SK-N-SH treated with all-trans-retinoic acid at 6 μM for 48 hours (cell line): Measurements from ENCODE around the gene GAST.

Experiments
- ATAC-seq: fragments of 200-7000 bp; cut with Tn5 transposase; 3 replicates; pipeline ENCODE4 v1.9.1; 2020; ENCODE audit warnings: mild to moderate bottlenecking, moderate library complexity
- ARNTL ChIP-seq: fragments of 450-650 bp; formaldehyde crosslinking; IDR thresholded peaks from 2 replicates; pipeline ENCODE4 v1.5.0; 2020; ENCODE audit warnings: low read depth, mild to moderate bottlenecking, moderate library complexity, borderline replicate concordance
- BACH2 ChIP-seq: fragments of 250-450 bp; sonication (Bioruptor Pico); IDR thresholded peaks from 2 replicates; pipeline ENCODE4 v1.9.0; 2021; ENCODE audit warnings: mild to moderate bottlenecking, borderline replicate concordance
- CSDC2 ChIP-seq: fragments of 250-450 bp; sonication (Bioruptor Pico); IDR thresholded peaks from 2 replicates; pipeline ENCODE4 v1.5.0; 2020; ENCODE audit warnings: mild to moderate bottlenecking, moderate library complexity
- CSRNP3 ChIP-seq: fragments of 250-450 bp; sonication (Bioruptor Pico); IDR thresholded peaks from 2 replicates; pipeline ENCODE4 v1.5.1; 2021; ENCODE audit warnings: mild to moderate bottlenecking, moderate library complexity
- ESRRG ChIP-seq: fragments of 250-450 bp; sonication (Bioruptor Pico); IDR thresholded peaks from 2 replicates; pipeline ENCODE4 v1.6.1; 2021; ENCODE audit warnings: mild to moderate bottlenecking
- GLIS3 ChIP-seq: fragments of 250-450 bp; sonication (Bioruptor Pico); IDR thresholded peaks from 2 replicates; pipeline ENCODE4 v1.5.0; 2020; ENCODE audit warnings: mild to moderate bottlenecking, moderate library complexity
- OSR1 ChIP-seq: fragments of 250-450 bp; sonication (Bioruptor Pico); IDR thresholded peaks from 2 replicates; pipeline ENCODE4 v1.8.0; 2022; ENCODE audit warnings: moderate library complexity, mild to moderate bottlenecking, inconsistent platforms
- PATZ1 ChIP-seq: fragments of 250-450 bp; sonication (Bioruptor Pico); IDR thresholded peaks from 2 replicates; pipeline ENCODE4 v1.8.0; 2020; ENCODE audit warnings: mild to moderate bottlenecking, moderate library complexity, borderline replicate concordance
- POU6F1 ChIP-seq: fragments of 250-450 bp; sonication (Bioruptor Pico); IDR thresholded peaks from 2 replicates; pipeline ENCODE4 v1.8.0; 2021; ENCODE audit warnings: low read depth, mild to moderate bottlenecking, moderate library complexity, borderline replicate concordance
- PPARA ChIP-seq: fragments of 250-450 bp; sonication (Bioruptor Pico); IDR thresholded peaks from 2 replicates; pipeline ENCODE4 v1.5.0; 2020; ENCODE audit warnings: mild to moderate bottlenecking, borderline replicate concordance
- RARB ChIP-seq: fragments of 250-450 bp; sonication (Bioruptor Pico); IDR thresholded peaks from 2 replicates; pipeline ENCODE4 v1.8.0; 2021; ENCODE audit warnings: mild to moderate bottlenecking, moderate library complexity
- SNAI2 ChIP-seq: fragments of 250-450 bp; sonication (Bioruptor Pico); IDR thresholded peaks from 2 replicates; pipeline ENCODE4 v1.5.0; 2020; ENCODE audit warnings: mild to moderate bottlenecking, moderate library complexity
- TCF4 ChIP-seq: fragments of 250-450 bp; sonication (Bioruptor Pico); IDR thresholded peaks from 2 replicates; pipeline ENCODE4 v1.8.0; 2021; ENCODE audit warnings: mild to moderate bottlenecking, moderate library complexity, borderline replicate concordance
- TOX ChIP-seq: fragments of 250-450 bp; sonication (Bioruptor Pico); IDR thresholded peaks from 2 replicates; pipeline ENCODE4 v1.8.0; 2021; ENCODE audit warnings: mild to moderate bottlenecking, moderate library complexity, borderline replicate concordance
- TSHZ2 ChIP-seq: fragments of 250-450 bp; sonication (Bioruptor Pico); IDR thresholded peaks from 2 replicates; pipeline ENCODE4 v1.5.0; 2020; ENCODE audit warnings: mild to moderate bottlenecking, moderate library complexity
- ZC3H10 ChIP-seq: fragments of 250-450 bp; sonication (Bioruptor Pico); IDR thresholded peaks from 2 replicates; pipeline ENCODE4 v1.5.1; 2021; ENCODE audit warnings: mild to moderate bottlenecking, moderate library complexity
- ZFP3 ChIP-seq: fragments of 250-450 bp; sonication (Bioruptor Pico); IDR thresholded peaks from 2 replicates; pipeline ENCODE4 v1.5.0; 2020; ENCODE audit warnings: mild to moderate bottlenecking, moderate library complexity
- ZFP30 ChIP-seq: fragments of 450-650 bp; formaldehyde crosslinking; IDR thresholded peaks from 2 replicates; pipeline ENCODE4 v1.5.0; 2022; ENCODE audit warnings: mild to moderate bottlenecking, moderate library complexity
- ZNF565 ChIP-seq: fragments of 450-650 bp; formaldehyde crosslinking; conservative IDR thresholded peaks from 2 replicates; pipeline ENCODE4 v1.5.0; 2020; ENCODE audit warnings: low read depth, mild to moderate bottlenecking, moderate library complexity
- ZNF8 ChIP-seq: fragments of 450-650 bp; formaldehyde crosslinking; IDR thresholded peaks from 2 replicates; pipeline ENCODE4 v1.5.0; 2020; ENCODE audit warnings: mild to moderate bottlenecking, moderate library complexity
- TF ChIP-seq, protein P1 (sequence below): fragments of 250-450 bp; sonication (Bioruptor Pico); IDR thresholded peaks from 2 replicates; pipeline ENCODE4 v1.5.1; 2020; ENCODE audit warnings: low read depth, mild to moderate bottlenecking, moderate library complexity

Gene GAST

DNA sequence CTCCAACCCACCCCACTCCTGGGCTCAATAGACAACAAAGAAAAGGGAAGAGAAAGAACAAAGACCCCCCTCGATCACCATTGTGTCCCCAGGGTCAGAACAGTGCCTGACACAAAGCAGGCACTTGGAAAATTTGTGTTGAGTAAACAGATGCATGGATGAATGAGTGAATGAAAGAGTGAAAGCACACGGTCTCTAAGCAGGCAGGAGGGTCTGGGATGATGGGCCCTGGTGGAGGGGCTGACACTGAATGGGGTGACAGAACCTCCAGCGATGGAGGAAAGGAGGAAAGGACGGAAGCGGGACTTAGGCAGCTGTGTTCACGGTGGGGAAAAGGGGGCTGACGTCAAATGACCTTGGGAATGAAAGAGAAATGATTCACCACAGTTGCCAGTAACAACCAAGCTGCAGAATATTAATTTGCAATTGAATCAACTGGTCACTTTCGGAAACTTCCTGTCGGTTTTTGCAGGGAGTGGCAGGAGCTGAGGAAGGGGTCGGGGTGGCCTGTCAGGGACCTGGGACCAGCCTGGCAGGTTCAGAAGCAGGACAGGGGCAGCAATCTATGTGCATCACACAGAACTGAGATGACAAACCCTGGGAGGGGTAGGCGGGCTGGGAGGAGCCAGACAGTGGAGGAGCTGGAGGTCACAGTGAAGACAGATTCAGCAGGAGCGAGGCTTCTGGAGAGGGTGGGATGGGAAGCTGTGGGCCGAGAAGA is 6.7 kb upstream of the GAST start:
- ATAC-seq = peak; percentile 68
- TF ChIP-seq SNAI2 (CRISPR knock-in tag) = no peak
- no peak for TF ChIP-seq ZNF8
- TF ChIP-seq ZFP3 = no peak
- TF ChIP-seq RARB (CRISPR knock-in tag) = no peak
- TF ChIP-seq OSR1 (CRISPR knock-in tag) = no peak
- TF ChIP-seq, protein P1, sequence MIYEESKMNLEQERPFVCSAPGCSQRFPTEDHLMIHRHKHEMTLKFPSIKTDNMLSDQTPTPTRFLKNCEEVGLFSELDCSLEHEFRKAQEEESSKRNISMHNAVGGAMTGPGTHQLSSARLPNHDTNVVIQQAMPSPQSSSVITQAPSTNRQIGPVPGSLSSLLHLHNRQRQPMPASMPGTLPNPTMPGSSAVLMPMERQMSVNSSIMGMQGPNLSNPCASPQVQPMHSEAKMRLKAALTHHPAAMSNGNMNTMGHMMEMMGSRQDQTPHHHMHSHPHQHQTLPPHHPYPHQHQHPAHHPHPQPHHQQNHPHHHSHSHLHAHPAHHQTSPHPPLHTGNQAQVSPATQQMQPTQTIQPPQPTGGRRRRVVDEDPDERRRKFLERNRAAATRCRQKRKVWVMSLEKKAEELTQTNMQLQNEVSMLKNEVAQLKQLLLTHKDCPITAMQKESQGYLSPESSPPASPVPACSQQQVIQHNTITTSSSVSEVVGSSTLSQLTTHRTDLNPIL (CRISPR knock-in tag) = no peak
- TF ChIP-seq ZNF565 (CRISPR knock-in tag) = no peak
- TF ChIP-seq ZFP30 (CRISPR knock-in tag) = no peak
- no peak for TF ChIP-seq ARNTL (CRISPR knock-in tag)
- TF ChIP-seq ZC3H10 (CRISPR knock-in tag) = no peak
- TF ChIP-seq GLIS3 (CRISPR knock-in tag) = no peak
- TF ChIP-seq TSHZ2 = no peak
- no peak for TF ChIP-seq BACH2
- no peak for TF ChIP-seq PATZ1
- TF ChIP-seq PPARA (CRISPR knock-in tag) = no peak
- TF ChIP-seq TOX (CRISPR knock-in tag) = no peak
- no peak for TF ChIP-seq ESRRG
- TF ChIP-seq CSRNP3 (CRISPR knock-in tag) = no peak
- TF ChIP-seq TCF4 (CRISPR knock-in tag) = no peak

DNA sequence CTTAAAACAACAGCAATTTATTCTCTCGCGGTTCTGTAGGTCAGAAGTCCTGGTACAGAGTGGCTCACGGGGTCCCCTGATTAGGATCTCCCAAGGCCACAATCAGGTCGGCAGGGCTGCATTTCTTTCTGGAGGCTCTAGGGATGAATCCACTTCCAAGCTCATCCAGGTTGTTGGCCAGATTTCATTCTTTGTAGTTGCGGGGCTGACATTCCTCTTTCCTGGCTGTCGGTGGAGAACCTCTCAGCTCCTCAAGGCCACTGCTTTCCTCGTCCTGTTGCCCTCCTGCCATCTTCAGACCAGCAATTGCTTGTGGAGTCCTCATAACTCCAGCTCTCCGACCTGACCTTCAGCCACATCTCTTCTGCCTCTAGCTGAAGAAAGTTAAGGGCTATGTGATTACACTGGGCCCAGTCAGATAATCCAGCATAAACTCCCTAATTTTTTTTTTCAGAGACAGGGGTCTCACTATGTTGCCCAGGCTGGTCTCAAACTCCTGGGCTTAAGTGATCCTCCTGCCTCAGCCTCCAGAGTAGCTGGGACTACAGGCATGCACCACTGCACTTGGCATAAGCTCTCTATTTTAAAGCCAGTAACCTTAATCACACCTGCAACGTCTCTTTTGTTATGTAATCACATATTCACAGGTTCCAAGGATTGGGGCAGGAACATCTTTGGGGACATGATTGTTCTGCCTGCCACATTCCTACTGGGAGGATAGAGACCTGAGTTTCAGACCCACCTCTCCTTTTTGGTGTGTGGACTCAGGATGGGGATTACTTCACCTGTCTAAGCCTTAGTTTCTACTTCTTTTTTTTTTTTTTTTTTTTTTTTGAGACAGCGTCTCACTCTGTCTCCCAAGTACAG is 4.1 kb upstream of the GAST start:
- TF ChIP-seq ZFP3 (no peak), BACH2 (no peak), OSR1 (CRISPR knock-in tag) (no peak), PATZ1 (no peak), TCF4 (CRISPR knock-in tag) (no peak), POU6F1 (CRISPR knock-in tag) (no peak), ZNF565 (CRISPR knock-in tag) (no peak), ZC3H10 (CRISPR knock-in tag) (no peak), ARNTL (CRISPR knock-in tag) (no peak), CSDC2 (CRISPR knock-in tag) (no peak), TSHZ2 (no peak), RARB (CRISPR knock-in tag) (no peak), TOX (CRISPR knock-in tag) (no peak), ZNF8 (no peak)
- TF ChIP-seq, protein P1 (CRISPR knock-in tag) = no peak
- TF ChIP-seq, all 23 proteins: peak for 0
- no peak for ATAC-seq
